ENCODE measurements around the gene GLB1L3. TPM values are rescaled to one million over a fixed set of nuclear protein-coding genes. Genes with fewer than 3 reads are reported as not detected.

Gene GLB1L3
- total RNA-seq (1 to 10 TPM; 2.0 to 2.2 TPM), total RNA-seq (1.9 to 3.3 reads per million in 2 donors)

DNA sequence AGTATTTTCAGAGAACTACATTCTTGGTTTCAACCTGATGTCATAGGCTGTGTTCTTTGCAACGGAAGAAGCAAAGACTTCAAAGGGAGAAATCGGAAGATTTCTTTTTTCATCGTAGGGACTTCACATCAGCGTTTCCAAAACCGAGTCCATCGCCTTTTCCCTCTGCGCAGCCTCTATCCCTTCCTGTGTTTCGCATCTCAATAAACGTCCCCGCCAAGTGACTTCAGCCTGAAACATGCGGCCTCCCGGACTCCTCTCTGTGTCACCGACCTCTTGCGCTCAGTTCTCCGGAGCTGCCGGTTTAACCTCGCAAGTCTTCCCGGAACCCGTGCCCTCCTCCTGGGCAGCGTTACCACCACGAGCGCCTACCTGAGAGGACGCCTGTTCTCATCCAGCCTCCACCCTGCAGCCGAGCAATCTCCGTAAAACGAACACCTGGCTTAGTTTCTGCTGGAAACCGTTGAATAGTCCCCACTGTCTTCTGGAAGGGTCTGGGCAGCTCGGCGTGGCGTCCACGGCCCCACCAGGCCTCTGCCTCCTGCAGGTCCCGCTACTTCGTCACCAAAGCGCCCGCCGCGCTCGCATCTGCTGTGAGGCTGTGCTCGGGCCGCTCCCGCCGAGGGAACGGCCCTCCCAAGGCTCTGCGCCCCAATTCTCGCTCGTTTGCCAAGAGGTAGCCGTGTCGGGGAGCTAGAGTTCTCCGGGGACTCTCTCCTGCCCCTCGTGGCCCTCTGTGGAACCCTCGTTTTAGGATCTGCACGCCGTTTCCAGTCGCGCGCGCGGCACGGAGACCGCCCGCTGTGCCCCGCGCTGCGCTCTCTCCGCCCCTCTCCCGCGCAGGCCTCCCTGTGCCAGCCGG is at the start of gene GLB1L3:
Gene GLB1L3 (plus strand): TSS at position 846 of the 862 bp plus-strand sequence. CDS start 362 bp downstream, outside the sequence.
- peak; percentile 57 to 72 (median 70) for DNase-seq
- ATAC-seq = peak; percentile 93
- Mint-ChIP-seq H3K4me1 (peaks cover 35% of the 10 kb centered on the region), H3K27me3 (no peaks in the 10 kb centered on the region), H3K27ac (peak within 1 kb of the TSS; percentile 93), H3K4me3 (peak within 1 kb of the TSS; percentile 99), H3K36me3 (ENCODE audit: low read depth) (peaks cover 4% of the 10 kb centered on the region)
- no peaks in the 10 kb centered on the region for H3K9me3 ChIP-seq (ENCODE audit: control insufficient read depth, low read length, poor library complexity, severe bottlenecking)

DNA sequence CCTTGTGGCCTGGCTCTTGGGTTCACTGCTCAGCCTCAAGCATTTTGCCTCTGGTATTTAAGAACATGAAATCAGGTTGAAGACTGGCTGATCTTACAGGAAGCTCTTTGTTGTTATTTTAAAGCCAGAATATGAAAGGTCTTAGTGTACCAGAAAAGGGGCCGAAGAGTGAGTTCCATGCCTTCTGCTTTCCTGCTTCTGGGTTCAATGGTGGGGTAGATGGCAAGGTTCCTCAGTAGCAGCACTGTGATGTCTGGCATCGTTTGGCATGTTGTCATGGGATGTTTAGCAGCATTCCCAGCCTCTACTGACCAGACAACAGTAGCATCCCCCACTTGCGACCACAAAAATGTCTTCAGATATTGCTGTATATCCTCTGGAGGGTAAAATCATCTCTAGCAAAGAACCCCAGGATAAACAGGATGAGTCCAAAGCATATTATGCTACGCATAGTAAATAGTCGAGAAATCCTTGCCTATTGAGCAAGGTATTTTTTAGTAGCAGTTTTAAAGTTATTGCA is 49.3 kb upstream of the GLB1L3 start:
- Mint-ChIP-seq H3K4me3 (peak overlapping the region; percentile 98), H3K27me3 (no peaks in the 10 kb centered on the region), H3K27ac (peak overlapping the region; percentile 16), H3K36me3 (ENCODE audit: low read depth) (no peaks in the 10 kb centered on the region), H3K4me1 (peaks cover 69% of the 10 kb centered on the region)
- H3K9me3 ChIP-seq (ENCODE audit: control insufficient read depth, low read length, poor library complexity, severe bottlenecking) = no peaks in the 10 kb centered on the region
- no peak for DNase-seq
- no peak for ATAC-seq

DNA sequence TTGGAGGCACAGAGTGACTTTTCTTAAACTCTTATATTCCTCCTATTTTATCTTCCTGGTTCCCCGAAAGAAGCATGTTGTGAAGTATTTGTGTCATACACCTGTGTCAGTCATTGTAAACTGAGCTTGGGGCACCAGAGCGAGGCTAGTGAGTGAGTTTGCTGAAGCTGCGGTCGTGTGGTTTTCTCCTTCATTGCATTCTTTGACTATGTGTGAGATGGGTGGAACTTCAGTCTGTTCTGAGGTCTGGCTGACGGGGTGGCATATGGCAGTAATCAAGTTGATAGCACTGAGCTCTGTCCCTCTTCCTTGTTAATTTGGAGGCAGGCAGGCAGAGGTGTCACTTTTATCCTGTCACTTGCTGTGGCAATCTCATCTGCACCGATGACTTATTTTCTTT is 47.6 kb upstream of the GLB1L3 start:
- no peak for DNase-seq
- ATAC-seq = no peak

DNA sequence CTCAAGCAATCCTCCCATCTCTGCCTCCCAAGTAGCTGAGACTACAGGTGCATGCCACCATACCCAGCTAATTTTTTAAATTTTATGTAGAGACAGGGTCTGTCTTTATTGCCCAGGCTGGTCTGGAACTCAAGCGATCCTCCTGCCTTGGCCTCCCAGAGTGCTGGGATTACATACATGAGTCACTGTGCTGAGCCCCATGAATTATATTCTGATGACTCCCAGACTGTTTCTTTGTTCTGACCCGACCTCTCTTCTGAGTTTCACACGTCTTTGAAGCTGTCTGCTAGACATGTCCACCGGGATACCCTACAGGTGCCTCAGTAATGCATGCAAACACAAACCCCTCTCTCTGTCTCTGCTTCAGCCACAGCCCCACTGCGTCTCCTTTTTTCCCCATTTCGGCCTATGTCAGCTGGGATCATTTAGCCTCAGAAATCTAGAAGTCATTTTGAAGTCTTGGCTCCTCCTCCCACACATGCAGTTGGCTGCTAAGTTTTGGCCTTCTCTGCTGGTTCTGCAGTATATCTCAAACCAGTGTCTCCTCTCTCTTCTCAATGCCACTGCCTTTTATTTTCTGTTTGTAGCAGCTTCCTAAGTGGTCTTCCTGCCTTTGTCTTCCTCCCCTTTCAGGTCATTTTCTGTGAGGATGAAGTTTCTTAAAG is 46.9 kb upstream of the GLB1L3 start:
- ATAC-seq (no peak), DNase-seq (no peak)
- Mint-ChIP-seq H3K27ac (peak overlapping the region; percentile 49), H3K4me3 (peak overlapping the region; percentile 21), H3K4me1 (peaks cover 61% of the 10 kb centered on the region), H3K27me3 (no peaks in the 10 kb centered on the region), H3K36me3 (ENCODE audit: low read depth) (no peaks in the 10 kb centered on the region)
- H3K9me3 ChIP-seq (ENCODE audit: control insufficient read depth, low read length, poor library complexity, severe bottlenecking) = no peaks in the 10 kb centered on the region

More for the DNA sequence above, 47.6 kb upstream of the GLB1L3 start:
- peaks cover 61% of the 10 kb centered on the region for H3K4me1 Mint-ChIP-seq
- no peak overlapping the region for H3K4me3 Mint-ChIP-seq
- H3K9me3 ChIP-seq (ENCODE audit: control insufficient read depth, low read length, poor library complexity, severe bottlenecking) = no peaks in the 10 kb centered on the region
- no peak overlapping the region for H3K27ac Mint-ChIP-seq
- H3K36me3 Mint-ChIP-seq (ENCODE audit: low read depth) = no peaks in the 10 kb centered on the region
- H3K27me3 Mint-ChIP-seq = no peaks in the 10 kb centered on the region

DNA sequence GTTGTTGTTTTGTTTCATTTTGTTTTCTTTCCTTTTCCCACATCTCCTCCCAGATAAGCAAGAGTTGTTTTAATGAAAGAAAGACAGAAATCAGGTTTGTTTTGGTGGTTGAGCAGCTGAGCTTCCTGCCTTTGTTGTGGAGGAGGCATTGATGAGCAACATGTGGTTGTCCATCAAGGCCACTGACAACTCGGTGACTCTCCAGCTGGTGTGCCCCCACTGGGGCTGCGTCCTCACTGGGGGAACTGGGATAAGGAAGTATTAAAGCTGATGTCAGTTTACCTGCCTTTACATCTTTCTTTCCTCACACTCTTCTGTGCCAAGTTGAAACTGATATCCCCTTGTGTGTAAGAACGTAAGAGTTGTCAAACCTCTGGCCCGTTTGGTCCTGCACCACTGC is 45.8 kb upstream of the GLB1L3 start:
- Mint-ChIP-seq H3K4me3 (peak overlapping the region; percentile 21), H3K27me3 (no peaks in the 10 kb centered on the region), H3K36me3 (ENCODE audit: low read depth) (no peaks in the 10 kb centered on the region), H3K4me1 (peaks cover 62% of the 10 kb centered on the region), H3K27ac (peak overlapping the region; percentile 49)
- ATAC-seq = no peak
- no peaks in the 10 kb centered on the region for H3K9me3 ChIP-seq (ENCODE audit: control insufficient read depth, low read length, poor library complexity, severe bottlenecking)
- no peak for DNase-seq

DNA sequence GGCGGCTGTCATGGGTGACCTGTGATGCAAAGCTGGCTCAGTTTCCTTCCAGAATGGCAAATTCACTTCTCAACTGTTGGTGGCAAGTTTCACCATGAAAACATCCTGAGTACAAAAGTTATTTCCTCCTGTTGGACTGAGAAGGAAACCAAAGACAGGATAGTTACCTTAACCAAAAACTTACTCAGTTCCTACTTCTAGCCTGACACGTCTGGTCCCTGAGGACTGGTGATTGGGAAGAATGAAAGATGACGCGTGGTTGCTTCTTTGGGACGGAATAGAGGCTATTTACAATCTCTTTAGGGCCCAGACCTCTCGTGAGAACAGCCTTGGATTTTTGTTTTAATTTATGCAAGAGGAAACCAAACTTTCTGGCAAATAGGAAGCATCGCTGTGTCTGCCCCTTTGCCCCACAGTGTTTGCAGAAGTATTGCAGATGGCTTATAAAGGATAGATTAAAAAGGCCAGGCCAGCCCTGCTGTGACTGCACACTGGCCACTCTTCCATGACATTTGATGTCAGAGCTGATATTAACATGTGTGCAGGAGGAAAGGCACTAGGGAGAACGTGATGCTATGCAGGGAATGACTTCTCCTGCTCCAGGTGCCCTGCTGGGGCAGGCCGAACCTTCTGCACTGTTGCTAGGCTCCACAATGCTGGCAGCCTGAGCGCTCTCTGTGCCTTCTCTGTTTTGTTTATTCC is 44.1 kb upstream of the GLB1L3 start:
- H3K36me3 Mint-ChIP-seq (ENCODE audit: low read depth) = peaks cover 6% of the 10 kb centered on the region
- peak overlapping the region; percentile 74 for H3K27ac Mint-ChIP-seq
- no peak overlapping the region for H3K4me3 Mint-ChIP-seq
- ATAC-seq (no peak), DNase-seq (no peak)
- H3K9me3 ChIP-seq (ENCODE audit: control insufficient read depth, low read length, poor library complexity, severe bottlenecking) = no peaks in the 10 kb centered on the region
- peaks cover 47% of the 10 kb centered on the region for H3K4me1 Mint-ChIP-seq
- no peaks in the 10 kb centered on the region for H3K27me3 Mint-ChIP-seq

- Mint-ChIP-seq H3K27me3 (no peaks in the 10 kb centered on the region), H3K4me3 (no peak overlapping the region), H3K27ac (peak overlapping the region; percentile 49), H3K36me3 (ENCODE audit: low read depth) (peaks cover 11% of the 10 kb centered on the region), H3K4me1 (peaks cover 35% of the 10 kb centered on the region)
- H3K9me3 ChIP-seq (ENCODE audit: control insufficient read depth, low read length, poor library complexity, severe bottlenecking) = no peaks in the 10 kb centered on the region
- ATAC-seq = no peak
- no peak for DNase-seq
Measured at GRCh38 chr11:134233729-134234179, 42.4 kb upstream of the GLB1L3 start.

- H3K4me1 Mint-ChIP-seq = peaks cover 22% of the 10 kb centered on the region
- peaks cover 12% of the 10 kb centered on the region for H3K36me3 Mint-ChIP-seq (ENCODE audit: low read depth)
- H3K4me3 Mint-ChIP-seq = no peak overlapping the region
- H3K27ac Mint-ChIP-seq = no peak overlapping the region
- no peak for DNase-seq
- no peak for ATAC-seq
- H3K27me3 Mint-ChIP-seq = no peaks in the 10 kb centered on the region
- no peaks in the 10 kb centered on the region for H3K9me3 ChIP-seq (ENCODE audit: control insufficient read depth, low read length, poor library complexity, severe bottlenecking)
Measured at GRCh38 chr11:134235399-134235798, 40.8 kb upstream of the GLB1L3 start.

- DNase-seq = no peak
- H3K9me3 ChIP-seq (ENCODE audit: control insufficient read depth, low read length, poor library complexity, severe bottlenecking) = no peaks in the 10 kb centered on the region
- Mint-ChIP-seq H3K4me1 (peaks cover 16% of the 10 kb centered on the region), H3K36me3 (ENCODE audit: low read depth) (peaks cover 12% of the 10 kb centered on the region), H3K4me3 (no peak overlapping the region), H3K27ac (peak overlapping the region; percentile 82), H3K27me3 (no peaks in the 10 kb centered on the region)
- ATAC-seq = no peak
Measured at GRCh38 chr11:134236834-134237556, 39.2 kb upstream of the GLB1L3 start.

- Mint-ChIP-seq H3K36me3 (ENCODE audit: low read depth) (peaks cover 12% of the 10 kb centered on the region), H3K27ac (peak overlapping the region; percentile 82), H3K27me3 (no peaks in the 10 kb centered on the region)
Measured at GRCh38 chr11:134237557-134237922, 38.6 kb upstream of the GLB1L3 start.

GRCh38 chr11:134238956-134239355 is 37.2 kb upstream of the GLB1L3 start:
- H3K27ac Mint-ChIP-seq = no peak overlapping the region
- DNase-seq = no peak

More at GRCh38 chr11:134237557-134237922, 38.6 kb upstream of the GLB1L3 start:
- H3K4me1 Mint-ChIP-seq = peaks cover 15% of the 10 kb centered on the region
- no peak overlapping the region for H3K4me3 Mint-ChIP-seq
- ATAC-seq (no peak), DNase-seq (no peak)
- H3K9me3 ChIP-seq (ENCODE audit: control insufficient read depth, low read length, poor library complexity, severe bottlenecking) = no peaks in the 10 kb centered on the region

DNA sequence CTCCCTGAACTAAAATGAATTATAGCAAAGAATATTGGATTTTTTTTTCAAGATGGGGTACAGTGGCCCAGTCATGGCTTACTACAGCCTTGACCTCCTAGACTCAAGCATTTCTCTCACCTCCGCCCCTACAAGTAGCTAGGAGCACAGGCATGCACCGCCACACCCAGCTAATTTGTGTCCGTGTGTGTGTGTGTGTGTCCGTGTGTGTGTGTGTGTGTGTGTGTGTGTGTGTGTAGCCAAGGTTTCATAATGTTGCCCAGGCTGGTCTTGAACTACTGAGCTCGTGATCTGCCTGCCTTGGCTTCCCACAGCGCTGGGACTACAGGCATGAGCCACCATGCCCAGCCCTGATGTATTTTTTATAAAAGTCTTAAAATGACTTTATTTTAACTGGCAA is 35.6 kb upstream of the GLB1L3 start:
- no peak for DNase-seq
- no peaks in the 10 kb centered on the region for H3K9me3 ChIP-seq (ENCODE audit: control insufficient read depth, low read length, poor library complexity, severe bottlenecking)
- Mint-ChIP-seq H3K4me3 (no peak overlapping the region), H3K36me3 (ENCODE audit: low read depth) (peaks cover 14% of the 10 kb centered on the region), H3K27me3 (no peaks in the 10 kb centered on the region), H3K4me1 (peaks cover 6% of the 10 kb centered on the region), H3K27ac (no peak overlapping the region)
- no peak for ATAC-seq

More at GRCh38 chr11:134238956-134239355, 37.2 kb upstream of the GLB1L3 start:
- Mint-ChIP-seq H3K4me1 (peaks cover 9% of the 10 kb centered on the region), H3K27me3 (no peaks in the 10 kb centered on the region), H3K4me3 (no peak overlapping the region), H3K36me3 (ENCODE audit: low read depth) (peaks cover 12% of the 10 kb centered on the region)
- no peaks in the 10 kb centered on the region for H3K9me3 ChIP-seq (ENCODE audit: control insufficient read depth, low read length, poor library complexity, severe bottlenecking)
- ATAC-seq = no peak
